Measurements from ENCODE around the gene ASPN.

ASPN gene

DNA sequence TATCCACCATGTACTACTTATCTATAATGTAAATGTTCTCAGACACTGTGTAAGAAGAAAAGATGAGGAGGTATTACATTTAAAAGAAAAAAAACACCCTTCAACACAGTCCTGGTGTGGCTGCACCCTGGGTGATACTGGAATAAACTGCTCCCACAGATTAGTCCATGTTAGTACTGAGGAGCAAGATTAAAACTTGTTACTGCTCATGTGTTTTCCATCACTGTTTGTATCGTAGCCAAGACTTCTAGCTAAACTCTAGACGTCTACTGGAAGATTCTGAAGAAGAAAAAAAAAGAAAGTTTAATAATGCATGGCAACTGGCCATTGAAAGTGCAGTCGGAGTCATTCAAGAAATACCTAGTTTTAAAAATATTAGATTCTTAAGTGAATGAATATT lies at the start of gene ASPN:
ASPN (minus strand) TSS at position 178 of the 400 bp plus-strand sequence.
- DNase-seq: no peak

DNA sequence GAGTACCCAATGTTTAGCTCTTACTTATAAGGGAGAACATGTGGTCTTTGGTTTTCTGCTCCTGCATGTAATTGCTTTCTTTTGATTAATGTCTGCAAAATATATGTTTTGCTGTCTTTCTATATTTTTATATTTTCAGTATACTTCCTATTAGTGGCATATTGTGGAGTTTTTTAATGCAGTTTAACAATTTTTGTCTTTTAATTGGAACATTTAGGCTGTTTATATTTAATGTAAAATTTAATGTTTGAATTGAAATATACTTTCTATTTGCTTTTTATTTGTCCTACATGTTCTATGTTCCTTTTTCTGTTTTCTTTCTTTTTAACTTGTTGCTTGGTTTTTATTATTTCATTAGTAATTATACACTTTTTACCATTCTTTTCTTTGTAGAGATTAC lies 48.6 kb upstream of the ASPN start:
- no peak for DNase-seq

GRCh38 chr9:92529124-92529523 lies 46.8 kb upstream of the ASPN start:
- no peak for DNase-seq

DNA sequence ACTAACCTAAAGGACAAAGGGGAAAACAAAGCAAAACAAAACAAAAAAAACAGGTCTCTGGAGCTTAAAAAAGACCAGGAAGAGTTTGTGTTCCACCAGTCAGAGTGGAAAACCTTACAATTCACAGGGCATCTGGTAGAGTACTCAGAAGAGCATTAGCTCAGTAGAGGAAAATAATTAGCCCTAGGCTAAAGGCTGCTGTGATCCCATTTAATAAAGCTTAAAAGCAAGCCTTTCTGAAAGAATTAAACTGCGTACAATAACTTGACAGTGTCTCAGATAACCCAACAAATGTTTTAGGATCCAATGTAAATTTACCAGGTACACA lies 46.2 kb upstream of the ASPN start:
- DNase-seq: no peak

GRCh38 chr9:92527832-92528521 lies 45.7 kb upstream of the ASPN start:
- no peak for DNase-seq

GRCh38 chr9:92527291-92527828 lies 45.1 kb upstream of the ASPN start:
- DNase-seq: no peak

- DNase-seq: no peak
Observed at GRCh38 chr9:92525306-92525705, 43.0 kb upstream of the ASPN start.

DNA sequence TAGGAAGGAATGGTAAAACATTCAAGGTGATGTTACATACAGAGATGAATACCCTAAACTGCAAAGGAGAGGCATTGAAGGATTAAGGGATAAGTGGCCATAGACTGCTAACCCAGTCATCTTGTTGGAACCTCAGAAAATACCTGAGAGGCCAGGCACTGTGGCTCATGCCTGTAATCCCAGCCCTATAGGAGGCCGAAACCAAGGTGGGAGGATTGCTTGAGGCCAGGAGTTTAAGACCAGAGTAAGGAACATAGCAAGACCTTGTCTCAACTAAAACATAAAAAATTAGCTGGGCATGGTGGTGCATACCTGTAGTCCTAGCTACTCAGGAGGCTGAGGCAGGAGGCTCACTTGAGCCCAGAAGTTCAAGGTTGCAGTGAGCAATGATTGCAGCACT lies 42.6 kb upstream of the ASPN start:
- no peak for DNase-seq

- no peak for DNase-seq
Observed at GRCh38 chr9:92522983-92523970, 41.0 kb upstream of the ASPN start.

DNA sequence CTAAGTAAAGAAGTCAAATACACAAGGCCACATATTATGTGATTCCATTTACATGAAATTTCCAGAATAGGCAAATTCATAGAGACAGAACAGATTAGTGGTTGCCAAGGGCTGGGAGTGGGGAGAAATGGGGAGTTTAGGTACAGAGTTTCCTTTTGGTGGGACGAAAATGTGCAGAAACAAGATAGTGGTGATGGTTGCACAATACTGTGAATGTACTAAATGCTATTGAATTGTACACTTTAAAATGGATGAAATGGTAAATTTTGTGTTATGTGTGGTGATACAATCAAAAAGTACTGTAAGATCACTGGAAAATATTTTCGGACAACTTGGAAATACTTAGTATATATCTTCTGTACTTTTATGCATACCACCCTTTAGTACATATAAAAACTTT lies 38.5 kb upstream of the ASPN start:
- no peak for DNase-seq

DNA sequence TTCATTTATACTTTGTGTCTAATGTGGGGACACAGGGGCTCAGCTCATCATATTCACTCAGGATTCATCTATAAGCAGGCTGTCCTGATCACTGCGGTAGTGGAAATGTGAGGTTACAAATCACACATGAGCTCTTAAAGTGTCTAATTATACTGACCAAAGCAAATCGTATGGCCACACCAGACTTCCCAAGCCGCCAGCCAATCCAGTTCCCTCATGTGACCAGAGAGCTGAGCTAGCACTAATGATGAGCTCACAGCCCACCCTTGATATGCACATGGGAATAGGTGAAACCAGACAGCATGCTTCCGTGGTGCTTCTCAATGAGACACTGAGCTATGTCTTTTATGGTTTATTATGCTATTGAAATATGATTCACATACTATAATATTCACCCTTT lies 35.9 kb upstream of the ASPN start:
- DNase-seq: no peak

- DNase-seq: no peak
Observed at GRCh38 chr9:92517046-92517445, 34.7 kb upstream of the ASPN start.

DNA sequence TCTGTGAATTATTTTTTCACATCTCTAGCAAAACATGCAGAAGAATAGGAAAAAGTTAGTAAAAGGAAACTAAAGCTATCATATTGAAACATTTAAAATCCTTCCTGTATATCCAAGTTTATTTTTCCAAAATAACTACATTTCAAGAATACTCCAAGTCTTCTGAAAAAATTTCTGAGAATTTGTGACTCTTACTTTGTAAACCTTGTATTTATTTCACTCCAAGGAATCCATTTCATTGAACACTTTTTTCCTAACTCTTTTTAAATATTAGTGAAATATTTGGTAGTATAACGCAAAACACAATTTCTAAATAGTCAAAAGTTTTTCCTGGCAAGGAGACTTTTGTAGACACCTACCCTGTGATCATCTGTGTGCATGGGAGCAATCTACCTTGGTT lies 34.2 kb upstream of the ASPN start:
- no peak for DNase-seq

GRCh38 chr9:92514635-92515034 lies 32.3 kb upstream of the ASPN start:
- DNase-seq: no peak

DNA sequence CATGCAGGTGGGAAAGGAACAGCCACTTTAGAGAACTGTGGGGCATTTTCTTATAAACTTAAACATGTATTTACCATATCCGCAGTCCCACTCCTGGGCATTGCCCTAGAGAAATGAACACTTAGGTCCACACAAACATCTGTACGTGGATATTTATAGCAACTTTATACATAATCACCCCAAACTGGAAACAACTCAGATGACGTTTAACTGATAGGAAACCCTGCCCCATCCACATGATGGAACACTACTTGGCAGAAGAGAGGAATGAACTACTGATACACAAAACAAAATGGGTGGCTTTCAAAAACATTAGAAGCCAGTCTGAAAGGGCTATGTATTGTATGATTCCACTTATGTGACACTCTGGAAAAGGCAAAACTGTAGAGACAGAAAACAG lies 31.0 kb upstream of the ASPN start:
- DNase-seq: no peak

GRCh38 chr9:92512622-92513021 lies 30.3 kb upstream of the ASPN start:
- no peak for DNase-seq

DNA sequence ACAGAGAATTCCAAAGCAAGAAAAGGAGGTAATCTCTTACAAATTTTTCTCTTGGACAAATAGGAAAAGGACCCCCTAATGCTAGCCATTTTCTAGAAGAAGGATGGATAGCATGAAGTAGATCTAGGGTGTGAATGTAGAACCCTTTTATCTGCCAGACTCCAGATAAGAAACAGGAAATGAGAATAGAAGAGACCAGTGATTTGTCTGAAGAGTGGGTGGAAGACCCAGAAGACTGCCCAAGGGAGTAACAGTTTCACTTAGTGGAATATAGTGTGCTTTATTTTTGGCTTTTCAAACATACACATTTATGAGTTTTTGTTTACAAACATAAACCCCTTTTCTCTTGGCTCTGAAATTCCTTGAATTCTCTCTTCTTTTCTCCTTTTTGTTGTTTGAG lies 28.4 kb upstream of the ASPN start:
- no peak for DNase-seq

- no peak for DNase-seq
Observed at GRCh38 chr9:92509050-92509449, 26.7 kb upstream of the ASPN start.

- no peak for DNase-seq
Observed at GRCh38 chr9:92508018-92508820, 25.9 kb upstream of the ASPN start.

DNA sequence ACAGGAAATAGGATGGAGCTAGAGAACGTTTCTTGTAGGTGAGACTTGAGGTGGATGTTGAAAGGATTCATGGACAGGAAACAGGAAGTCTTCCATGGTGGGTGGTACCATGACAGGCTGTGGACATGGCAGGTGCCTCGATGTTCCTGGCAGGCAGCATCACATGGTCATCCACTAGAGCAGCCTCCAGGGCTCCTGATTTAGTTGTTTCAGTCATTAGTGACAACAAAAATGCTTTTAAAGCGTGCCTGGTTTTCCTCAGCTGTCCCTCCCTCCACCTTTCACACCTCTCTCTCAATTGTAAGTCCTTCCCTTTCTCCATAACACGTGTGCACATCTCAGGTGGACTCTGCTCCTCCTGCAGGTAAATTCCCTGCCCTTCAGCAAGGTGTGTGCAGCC lies 25.2 kb upstream of the ASPN start:
- no peak for DNase-seq

GRCh38 chr9:92507005-92507404 lies 24.7 kb upstream of the ASPN start:
- no peak for DNase-seq

- no peak for DNase-seq
Observed at GRCh38 chr9:92506184-92506857, 24.0 kb upstream of the ASPN start.

- no peak for DNase-seq
Observed at GRCh38 chr9:92504881-92505280, 22.6 kb upstream of the ASPN start.
